Panc1 (cell line): Measurements from ENCODE around the gene RAC3. TPM values are rescaled to one million over a fixed set of nuclear protein-coding genes. Genes with fewer than 3 reads are reported as not detected.

Experiments
- ATAC-seq: fragments of 200-7000 bp; cut with Tn5 transposase; 2 replicates; pipeline ENCODE4 v1.9.1; 2020; ENCODE audit warnings: mild to moderate bottlenecking, moderate library complexity
- BruUV-seq: library from RNA; stranded (reverse); fragments of 400-500 nt; replicated peaks from 2 replicates; lab custom pipeline; 2021; lab: Mats Ljungman, UMichigan
- CTCF ChIA-PET: fragments of 300-600 bp; sonication (Branson Sonifier 250); formaldehyde crosslinking; loops from one replicate; lab custom pipeline; 2022; ENCODE audit warnings: antibody characterized with exemption; lab: Charles Lee
- POLR2A ChIA-PET: fragments of 300-600 bp; sonication (Branson Sonifier 250); formaldehyde crosslinking; loops from one replicate; lab custom pipeline; 2022; ENCODE audit warnings: antibody characterized with exemption; lab: Charles Lee
- DNase-seq: peaks from one replicate; pipeline ENCODE4 v3.0.0-alpha.2; 2010; ENCODE audit warnings: low read depth, low spot score
- H3K27ac ChIP-seq: 2 replicates; pipeline ENCODE4 v1.5.1; 2011; ENCODE audit warnings: mild to moderate bottlenecking, low read length, inconsistent platforms
- H3K27me3 ChIP-seq: fragments of 200-500 bp; sonication (Bioruptor generic); 2 replicates; pipeline ENCODE4 v1.6.0; 2014; ENCODE audit warnings: low read length, inconsistent platforms; ENCODE audit not compliant: control insufficient read depth, insufficient read depth
- H3K36me3 ChIP-seq: fragments of 200-500 bp; sonication (Bioruptor generic); 2 replicates; pipeline ENCODE4 v1.5.1; 2014; ENCODE audit warnings: inconsistent platforms, mild to moderate bottlenecking, low read length, moderate library complexity; ENCODE audit not compliant: control insufficient read depth, insufficient read depth
- H3K4me1 ChIP-seq: 2 replicates; pipeline ENCODE4 v1.5.1; 2011; ENCODE audit warnings: inconsistent platforms, mild to moderate bottlenecking, low read length, moderate library complexity; ENCODE audit not compliant: control insufficient read depth, insufficient read depth
- H3K4me3 ChIP-seq, 2 experiments: 2 replicates each; pipeline ENCODE4 v1.5.1; 2011 to 2012; ENCODE audit warnings: low read depth in 2 of 2, low read length in 2 of 2, mild to moderate bottlenecking in 2 of 2, inconsistent platforms in 1 of 2, moderate library complexity in 1 of 2
- H3K9me3 ChIP-seq: fragments of 200-500 bp; sonication (Bioruptor generic); 2 replicates; pipeline ENCODE4 v1.5.1; 2014; ENCODE audit warnings: low read depth, mild to moderate bottlenecking, inconsistent platforms, low read length, moderate library complexity; ENCODE audit not compliant: control insufficient read depth, insufficient read depth
- POLR2AphosphoS5 ChIP-seq: IDR thresholded peaks from 2 replicates; pipeline ENCODE4 v1.6.1; 2012; ENCODE audit warnings: mild to moderate bottlenecking, low read depth, low read length, moderate library complexity
- SIN3A ChIP-seq: IDR thresholded peaks from 2 replicates; pipeline ENCODE4 v1.6.1; 2012; ENCODE audit warnings: low read depth, mild to moderate bottlenecking, low read length, moderate library complexity, borderline replicate concordance; ENCODE audit not compliant: insufficient read depth
- TCF7L2 ChIP-seq: IDR thresholded peaks from 2 replicates; pipeline ENCODE4 v1.6.1; 2011; ENCODE audit warnings: mild to moderate bottlenecking, low read depth, low read length, inconsistent platforms
- in situ Hi-C: cut with HindIII; loops from 2 replicates; pipeline ENCODE4 v1.10.0; 2016; ENCODE audit warnings: low sequenced_read_pairs, low pct_unique_long_range_greater_than_20kb
- intact Hi-C: fragments of 100-400 bp; cut with micrococcal nuclease; formaldehyde crosslinking; loops from one replicate; pipeline ENCODE4 v1.10.0; 2022; ENCODE audit not compliant: unreplicated experiment
- total RNA-seq: library from RNA; stranded (reverse); gene quantifications from one replicate; pipeline ENCODE4 v1.2.1, GENCODE V29; 2021; ENCODE audit not compliant: unreplicated experiment
- TF ChIP-seq, protein P1 (sequence below), 2 experiments: IDR thresholded peaks; 2 replicates each; pipeline ENCODE4 v1.6.1; 2011 to 2012; ENCODE audit warnings: low read depth in 2 of 2, control low read depth in 1 of 2, low read length in 1 of 2, mild to moderate bottlenecking in 1 of 2, moderate library complexity in 1 of 2; ENCODE audit not compliant: insufficient read depth in 1 of 2
- TF ChIP-seq, protein P2 (sequence below): fragments of 450-650 bp; IDR thresholded peaks from 2 replicates; pipeline ENCODE4 v1.5.1; 2017; ENCODE audit warnings: mild to moderate bottlenecking

RAC3 gene
- total RNA-seq, 1 experiment from 2014 or later = 39.4 TPM

DNA sequence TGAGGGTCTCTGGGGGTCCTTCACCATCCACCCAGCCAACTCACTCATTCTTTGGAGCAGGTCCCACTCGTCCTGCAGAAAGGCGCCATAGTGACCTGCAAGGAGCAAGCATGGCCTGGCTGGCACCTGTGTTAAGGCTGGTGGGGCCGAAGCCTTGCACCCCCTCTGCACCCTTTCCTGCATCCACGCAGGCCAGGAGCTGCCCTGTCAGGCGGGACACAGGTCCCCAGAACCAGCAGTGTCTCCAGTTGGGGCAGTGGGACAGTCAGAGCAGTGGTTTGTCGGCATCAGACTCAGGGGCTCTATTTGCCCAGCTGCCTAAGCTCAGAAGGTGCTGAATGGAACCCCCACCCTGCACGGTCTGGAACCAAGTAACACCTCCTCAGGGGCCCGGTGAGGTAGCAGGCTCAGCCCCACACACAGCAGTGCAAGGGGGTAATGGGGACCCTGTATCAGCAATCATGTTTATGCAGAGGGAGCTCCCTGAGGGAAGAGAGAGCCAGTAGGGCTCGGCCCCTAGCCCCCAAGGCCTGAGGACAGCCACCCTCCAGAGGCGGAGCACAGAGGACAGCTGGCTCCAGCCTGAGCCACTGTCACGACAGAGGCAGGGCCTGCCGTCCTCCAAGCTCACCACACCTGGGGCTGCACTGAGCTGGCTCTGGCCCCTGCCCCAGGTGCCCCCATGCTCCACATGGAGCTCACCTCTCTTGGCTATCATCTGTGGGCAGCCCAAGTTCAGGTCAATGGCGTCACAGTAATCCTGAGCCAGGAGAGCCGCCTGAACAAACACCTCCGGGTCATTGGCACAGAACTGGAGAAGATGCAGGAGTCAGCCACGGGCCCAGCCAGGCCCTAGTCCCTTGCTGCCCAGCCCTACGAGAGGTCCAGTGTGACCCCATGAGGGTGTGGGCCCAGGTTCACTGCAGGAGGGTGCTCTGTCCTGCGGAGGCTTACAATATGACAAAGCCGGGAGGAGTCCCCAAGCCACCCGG lies 32.2 kb downstream of the RAC3 start:
- ChIA-PET POLR2A (interaction anchor here (0.5 kb wide), 1 partner anchor 63 kb away, joined by 3 read pairs; no protein-coding TSS in a partner anchor), CTCF (no interaction called here)
- intact Hi-C loops = no loop called here
- Histone ChIP-seq H3K4me1 (peaks cover 17% of the 10 kb centered on the region), H3K36me3 (peaks cover 3% of the 10 kb centered on the region; the same call in 1 of the 2 replicates), H3K9me3 (no peaks in the 10 kb centered on the region), H3K4me3 (peak overlapping the region in 1 of 2 experiments; percentile 77; a peak in 2 of 4 replicates), H3K27me3 (no peaks in the 10 kb centered on the region), H3K27ac (peak overlapping the region; percentile 90)
- no peak for DNase-seq
- in situ Hi-C loops = no loop called here
- TF ChIP-seq, protein P1, sequence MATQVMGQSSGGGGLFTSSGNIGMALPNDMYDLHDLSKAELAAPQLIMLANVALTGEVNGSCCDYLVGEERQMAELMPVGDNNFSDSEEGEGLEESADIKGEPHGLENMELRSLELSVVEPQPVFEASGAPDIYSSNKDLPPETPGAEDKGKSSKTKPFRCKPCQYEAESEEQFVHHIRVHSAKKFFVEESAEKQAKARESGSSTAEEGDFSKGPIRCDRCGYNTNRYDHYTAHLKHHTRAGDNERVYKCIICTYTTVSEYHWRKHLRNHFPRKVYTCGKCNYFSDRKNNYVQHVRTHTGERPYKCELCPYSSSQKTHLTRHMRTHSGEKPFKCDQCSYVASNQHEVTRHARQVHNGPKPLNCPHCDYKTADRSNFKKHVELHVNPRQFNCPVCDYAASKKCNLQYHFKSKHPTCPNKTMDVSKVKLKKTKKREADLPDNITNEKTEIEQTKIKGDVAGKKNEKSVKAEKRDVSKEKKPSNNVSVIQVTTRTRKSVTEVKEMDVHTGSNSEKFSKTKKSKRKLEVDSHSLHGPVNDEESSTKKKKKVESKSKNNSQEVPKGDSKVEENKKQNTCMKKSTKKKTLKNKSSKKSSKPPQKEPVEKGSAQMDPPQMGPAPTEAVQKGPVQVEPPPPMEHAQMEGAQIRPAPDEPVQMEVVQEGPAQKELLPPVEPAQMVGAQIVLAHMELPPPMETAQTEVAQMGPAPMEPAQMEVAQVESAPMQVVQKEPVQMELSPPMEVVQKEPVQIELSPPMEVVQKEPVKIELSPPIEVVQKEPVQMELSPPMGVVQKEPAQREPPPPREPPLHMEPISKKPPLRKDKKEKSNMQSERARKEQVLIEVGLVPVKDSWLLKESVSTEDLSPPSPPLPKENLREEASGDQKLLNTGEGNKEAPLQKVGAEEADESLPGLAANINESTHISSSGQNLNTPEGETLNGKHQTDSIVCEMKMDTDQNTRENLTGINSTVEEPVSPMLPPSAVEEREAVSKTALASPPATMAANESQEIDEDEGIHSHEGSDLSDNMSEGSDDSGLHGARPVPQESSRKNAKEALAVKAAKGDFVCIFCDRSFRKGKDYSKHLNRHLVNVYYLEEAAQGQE (IDR thresholded peaks at IDR 0.05; ENCODE audit: insufficient read depth in 1 of 2, low read depth in 2 of 2, low read length in 1 of 2) = no peak
- TF ChIP-seq POLR2AphosphoS5 (no peak), SIN3A (no peak), TCF7L2 (no peak)
- TF ChIP-seq, protein P2, sequence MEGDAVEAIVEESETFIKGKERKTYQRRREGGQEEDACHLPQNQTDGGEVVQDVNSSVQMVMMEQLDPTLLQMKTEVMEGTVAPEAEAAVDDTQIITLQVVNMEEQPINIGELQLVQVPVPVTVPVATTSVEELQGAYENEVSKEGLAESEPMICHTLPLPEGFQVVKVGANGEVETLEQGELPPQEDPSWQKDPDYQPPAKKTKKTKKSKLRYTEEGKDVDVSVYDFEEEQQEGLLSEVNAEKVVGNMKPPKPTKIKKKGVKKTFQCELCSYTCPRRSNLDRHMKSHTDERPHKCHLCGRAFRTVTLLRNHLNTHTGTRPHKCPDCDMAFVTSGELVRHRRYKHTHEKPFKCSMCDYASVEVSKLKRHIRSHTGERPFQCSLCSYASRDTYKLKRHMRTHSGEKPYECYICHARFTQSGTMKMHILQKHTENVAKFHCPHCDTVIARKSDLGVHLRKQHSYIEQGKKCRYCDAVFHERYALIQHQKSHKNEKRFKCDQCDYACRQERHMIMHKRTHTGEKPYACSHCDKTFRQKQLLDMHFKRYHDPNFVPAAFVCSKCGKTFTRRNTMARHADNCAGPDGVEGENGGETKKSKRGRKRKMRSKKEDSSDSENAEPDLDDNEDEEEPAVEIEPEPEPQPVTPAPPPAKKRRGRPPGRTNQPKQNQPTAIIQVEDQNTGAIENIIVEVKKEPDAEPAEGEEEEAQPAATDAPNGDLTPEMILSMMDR = no peak
- BruUV-seq = no TSS peak
- ATAC-seq = no peak

DNA sequence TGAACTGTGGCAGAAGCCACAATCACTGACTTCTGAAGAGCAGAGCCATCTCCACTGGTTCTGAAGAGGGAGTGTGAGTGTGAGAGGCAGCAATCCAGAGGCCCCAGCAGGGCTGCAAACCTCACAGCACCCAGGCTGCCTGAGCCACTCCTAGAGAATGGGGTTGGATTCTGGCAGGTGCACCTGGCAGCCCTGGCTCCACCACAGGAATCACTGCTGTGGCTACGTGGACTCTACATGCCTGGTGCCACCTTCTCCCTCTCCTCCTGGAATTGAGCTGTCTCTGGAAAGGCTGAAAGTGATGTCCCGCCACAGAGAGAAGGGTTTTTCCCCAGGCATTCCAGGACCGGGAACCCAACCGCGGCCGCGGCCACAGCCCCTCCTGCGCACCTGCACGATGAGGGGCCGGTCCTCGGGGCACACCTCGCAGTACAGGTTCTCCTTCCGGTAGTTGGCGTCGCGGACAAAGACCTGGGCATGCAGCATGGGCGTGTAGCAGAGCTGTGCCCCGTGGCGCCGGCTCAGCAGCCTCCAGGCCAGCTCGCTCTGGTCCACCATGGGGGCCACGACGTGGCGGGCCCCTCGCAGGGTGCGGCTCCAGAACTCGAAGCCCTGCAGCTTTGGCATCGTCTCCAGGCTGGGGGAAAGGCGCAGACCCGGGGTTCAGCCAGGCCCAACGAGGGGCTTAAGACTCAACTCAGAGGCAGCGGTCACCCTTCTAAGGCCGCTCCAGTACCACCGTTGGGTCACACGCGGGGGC lies 33.1 kb downstream of the RAC3 start:
- H3K36me3 ChIP-seq = peaks cover 3% of the 10 kb centered on the region; the same call in 1 of the 2 replicates
- ChIA-PET CTCF (no interaction called here), POLR2A (interaction anchor here (0.5 kb wide), 1 partner anchor 62 kb away, joined by 3 read pairs; no protein-coding TSS in a partner anchor)
- TF ChIP-seq, protein P2 = no peak
- TF ChIP-seq POLR2AphosphoS5 (no peak), TCF7L2 (no peak), SIN3A (no peak)
- TF ChIP-seq, protein P1 (IDR thresholded peaks at IDR 0.05; ENCODE audit: insufficient read depth in 1 of 2, low read depth in 2 of 2, low read length in 1 of 2) = no peak
- no peak for DNase-seq
- H3K4me1 ChIP-seq = peaks cover 17% of the 10 kb centered on the region
- ATAC-seq = no peak; the same call in 1 of the 2 replicates
- H3K9me3 ChIP-seq = no peaks in the 10 kb centered on the region
- in situ Hi-C loops = no loop called here
- peak overlapping the region; percentile 90 for H3K27ac ChIP-seq
- BruUV-seq = TSS peak; percentile 72
- intact Hi-C loops = no loop called here
- no peaks in the 10 kb centered on the region for H3K27me3 ChIP-seq
- peak overlapping the region; percentile 77 to 88 for H3K4me3 ChIP-seq
